Vagina (tissue), 2 donors: ENCODE results near the gene RORC.

Source experiments
- POLR2A ChIP-seq, 2 donors: fragments of 450-650 bp; IDR thresholded peaks; one replicate each; pipeline ENCODE4 v1.6.1; 2017; ENCODE audit warnings: antibody characterized with exemption in 2 of 2, mild to moderate bottlenecking in 2 of 2, moderate library complexity in 2 of 2
- POLR2AphosphoS5 ChIP-seq, 2 donors: sonication (generic); formaldehyde crosslinking; IDR thresholded peaks; one replicate each; pipeline ENCODE4 v1.9.0; 2017; ENCODE audit warnings: antibody characterized with exemption in 2 of 2, mild to moderate bottlenecking in 2 of 2, low read depth in 1 of 2; ENCODE audit not compliant: insufficient read depth in 1 of 2
- TF ChIP-seq, protein P1 (sequence below), 3 experiments: fragments of 450-650 bp in 2 of 3; fragments of 200-600 bp in 1 of 3; sonication (generic) in 1 of 3; IDR thresholded peaks; one replicate each; pipeline ENCODE4 v1.5.1; 2017 to 2019; ENCODE audit warnings: antibody characterized with exemption in 3 of 3, mild to moderate bottlenecking in 2 of 3, moderate library complexity in 2 of 3

DNA sequence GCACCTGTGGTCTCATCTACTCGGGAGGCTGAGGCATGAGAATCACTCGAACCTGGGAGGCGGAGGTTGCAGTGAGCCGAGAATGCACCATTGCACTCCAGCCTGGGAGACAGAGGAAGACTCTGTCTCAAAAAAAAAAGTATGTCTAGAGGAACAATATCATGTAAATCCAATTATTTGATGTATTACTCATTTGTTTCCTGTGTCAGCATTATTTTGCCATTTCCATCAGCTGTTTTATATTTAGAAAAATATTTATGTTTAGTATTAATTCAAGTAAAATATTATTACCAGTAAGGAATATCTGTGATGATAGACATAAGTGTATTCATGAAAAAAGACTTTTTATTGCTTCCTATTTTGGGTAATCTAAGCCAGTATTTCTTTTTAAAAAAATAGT is 54.3 kb downstream of the RORC start:
- TF ChIP-seq, protein P1, sequence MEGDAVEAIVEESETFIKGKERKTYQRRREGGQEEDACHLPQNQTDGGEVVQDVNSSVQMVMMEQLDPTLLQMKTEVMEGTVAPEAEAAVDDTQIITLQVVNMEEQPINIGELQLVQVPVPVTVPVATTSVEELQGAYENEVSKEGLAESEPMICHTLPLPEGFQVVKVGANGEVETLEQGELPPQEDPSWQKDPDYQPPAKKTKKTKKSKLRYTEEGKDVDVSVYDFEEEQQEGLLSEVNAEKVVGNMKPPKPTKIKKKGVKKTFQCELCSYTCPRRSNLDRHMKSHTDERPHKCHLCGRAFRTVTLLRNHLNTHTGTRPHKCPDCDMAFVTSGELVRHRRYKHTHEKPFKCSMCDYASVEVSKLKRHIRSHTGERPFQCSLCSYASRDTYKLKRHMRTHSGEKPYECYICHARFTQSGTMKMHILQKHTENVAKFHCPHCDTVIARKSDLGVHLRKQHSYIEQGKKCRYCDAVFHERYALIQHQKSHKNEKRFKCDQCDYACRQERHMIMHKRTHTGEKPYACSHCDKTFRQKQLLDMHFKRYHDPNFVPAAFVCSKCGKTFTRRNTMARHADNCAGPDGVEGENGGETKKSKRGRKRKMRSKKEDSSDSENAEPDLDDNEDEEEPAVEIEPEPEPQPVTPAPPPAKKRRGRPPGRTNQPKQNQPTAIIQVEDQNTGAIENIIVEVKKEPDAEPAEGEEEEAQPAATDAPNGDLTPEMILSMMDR (IDR thresholded peaks at IDR 0.05), result no peak
- TF ChIP-seq POLR2AphosphoS5 (IDR thresholded peaks at IDR 0.05; ENCODE audit: insufficient read depth in 1 of 2, low read depth in 1 of 2) (no peak), POLR2A (IDR thresholded peaks at IDR 0.05) (no peak)
